Measurements from ENCODE around the gene TBL1Y.
"Not testable (repeated sequence)": the region's sequence is repeated elsewhere in the genome, so short reads cannot be mapped to it uniquely, and the experiment has no call there.

The TBL1Y gene

DNA sequence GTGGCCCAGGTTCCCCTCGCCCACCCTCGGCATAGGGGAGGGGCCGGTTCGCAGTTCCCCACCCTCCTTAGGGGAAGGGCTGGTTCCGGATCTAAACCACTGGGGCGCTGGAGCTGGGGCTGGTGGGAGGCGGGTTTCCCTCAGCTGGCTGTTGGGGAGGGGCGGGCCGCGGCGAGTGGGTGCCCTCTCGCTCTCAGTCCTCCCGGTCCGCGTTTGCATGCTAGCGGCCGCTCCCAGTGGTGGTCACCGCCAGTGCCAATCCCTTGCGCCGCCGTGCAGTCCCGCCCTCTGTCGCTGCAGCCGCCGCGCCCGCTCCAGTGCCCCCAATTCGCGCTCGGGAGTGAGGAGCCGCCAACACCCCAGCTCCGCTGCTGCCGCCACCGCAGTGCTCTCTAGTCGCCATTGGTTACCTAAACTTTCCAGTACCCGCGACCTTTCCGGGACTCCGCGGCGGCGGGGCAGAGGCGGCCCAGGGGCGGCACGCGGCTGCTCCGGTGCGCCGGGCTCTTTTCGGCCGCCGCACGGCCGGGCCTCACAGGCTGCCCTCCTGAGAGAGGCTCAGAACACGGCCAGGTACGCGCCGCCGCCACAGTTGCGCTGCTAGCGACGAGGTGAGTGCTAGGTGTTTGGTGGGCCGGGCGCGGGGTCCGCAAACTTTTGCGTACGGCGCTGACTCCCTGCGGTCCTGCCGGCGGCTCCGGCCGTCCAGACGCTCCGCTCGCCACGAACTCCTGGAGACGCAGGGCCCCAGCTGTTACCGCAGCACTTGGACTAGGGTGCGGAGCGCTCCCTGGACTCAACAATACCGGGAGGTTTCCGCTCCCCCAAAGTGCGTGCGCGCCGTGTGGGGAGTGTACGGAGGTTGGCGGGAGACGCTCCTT lies at the start of gene TBL1Y:
TSS of gene TBL1Y (plus strand) at position 326 of the 881 bp plus-strand sequence. CDS start 114,388 bp downstream, outside the sequence.
- DNase-seq (ENCODE audit: low spot score), result no peak

DNA sequence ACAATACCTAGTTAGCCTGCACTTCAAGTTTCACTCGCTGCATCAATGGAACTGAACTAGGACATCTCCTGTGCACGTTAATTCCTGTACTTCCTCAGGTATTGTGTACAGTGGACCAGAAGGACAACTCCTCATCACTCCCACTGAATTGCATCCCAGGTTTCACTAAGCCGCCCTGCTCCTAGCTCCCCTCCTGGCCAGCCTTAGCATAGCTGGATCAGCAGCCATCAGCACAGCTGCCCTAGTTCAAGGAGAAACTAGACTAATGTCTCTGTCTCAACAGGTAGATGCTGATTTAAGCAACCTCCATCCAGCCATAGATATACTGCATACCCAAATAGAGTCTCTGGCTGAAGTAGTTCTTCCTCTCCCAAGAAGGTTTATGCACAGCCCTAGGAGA lies 16.0 kb upstream of the TBL1Y start:
- DNase-seq (ENCODE audit: low spot score), result no peak

DNA sequence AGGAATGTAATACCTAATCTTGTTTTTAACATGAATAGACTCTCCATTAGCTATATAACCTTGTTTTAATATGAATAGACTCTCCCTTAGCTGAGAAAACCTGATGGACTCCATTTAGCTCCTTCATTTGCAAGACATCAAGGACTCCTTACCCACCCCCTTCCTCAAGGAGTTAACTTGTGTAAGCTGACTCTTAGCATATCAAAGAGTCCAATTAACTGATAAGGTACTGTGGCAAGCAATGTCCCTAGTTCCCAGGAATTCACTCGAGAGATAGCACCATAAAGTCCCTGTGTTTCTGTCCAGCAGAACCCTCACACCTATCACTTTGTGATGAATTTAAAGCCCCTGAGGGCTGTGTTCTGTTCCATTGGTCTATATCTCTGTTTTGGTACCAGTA lies 15.3 kb upstream of the TBL1Y start:
- no peak for DNase-seq (ENCODE audit: low spot score)

DNA sequence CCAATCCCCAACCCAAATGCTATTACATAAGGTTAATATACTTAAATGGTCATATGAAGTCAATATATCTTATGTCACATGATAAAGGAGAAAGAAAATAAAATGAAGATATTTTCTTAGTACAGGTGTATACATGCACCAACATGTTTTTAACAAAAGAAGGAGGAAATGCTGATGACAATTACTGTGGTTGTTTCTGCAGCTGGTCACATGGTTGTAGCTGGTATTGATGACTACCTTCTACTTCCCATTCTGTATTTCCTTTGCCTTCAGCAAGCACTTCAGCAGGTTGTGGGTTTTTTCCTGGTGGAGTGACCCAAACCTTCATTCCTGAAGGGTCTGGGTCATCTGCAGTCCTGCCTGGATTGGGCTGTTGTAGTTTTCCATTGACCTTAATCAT lies 8.4 kb upstream of the TBL1Y start:
- not testable (repeated sequence) for DNase-seq (ENCODE audit: low spot score)

DNA sequence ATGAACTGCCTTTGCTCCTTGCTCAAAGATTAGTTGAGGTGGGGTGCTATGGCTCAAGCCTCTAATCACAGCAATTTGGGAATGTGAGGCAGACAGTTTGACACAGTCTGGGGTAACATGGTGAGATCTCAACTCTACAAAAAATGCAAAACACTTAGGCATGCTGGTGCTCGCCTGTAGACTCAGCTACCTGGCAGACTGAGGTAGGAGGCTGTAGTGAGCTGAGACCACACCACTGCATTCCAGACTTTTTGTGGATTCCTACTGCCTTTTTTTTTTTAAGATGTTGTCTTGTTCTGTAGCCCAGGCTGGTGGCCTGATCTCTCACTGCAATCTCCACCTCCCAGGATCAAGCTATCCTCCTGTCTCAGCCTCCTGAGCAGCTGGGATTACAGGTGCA lies 2.9 kb upstream of the TBL1Y start:
- no peak for DNase-seq (ENCODE audit: low spot score)

DNA sequence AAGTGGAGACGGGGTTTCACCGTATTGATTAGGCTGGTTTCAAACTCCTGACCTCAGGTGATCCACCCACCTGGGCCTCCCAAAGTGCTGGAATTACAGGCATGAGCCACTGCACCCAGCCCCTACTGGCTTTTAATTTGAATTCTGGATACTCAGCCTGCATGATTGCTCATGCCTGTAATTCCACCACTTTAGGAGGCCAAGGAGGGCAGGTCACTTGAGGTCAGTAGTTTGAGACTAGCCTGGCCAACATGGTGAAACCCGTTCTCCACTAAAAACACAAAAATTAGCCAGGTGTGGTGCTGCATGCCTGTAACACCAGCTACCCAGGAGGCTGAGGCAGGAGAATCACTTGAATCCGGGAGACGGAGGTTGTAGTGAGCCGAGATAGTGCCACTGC lies 2.5 kb upstream of the TBL1Y start:
- not testable (repeated sequence) for DNase-seq (ENCODE audit: low spot score)

DNA sequence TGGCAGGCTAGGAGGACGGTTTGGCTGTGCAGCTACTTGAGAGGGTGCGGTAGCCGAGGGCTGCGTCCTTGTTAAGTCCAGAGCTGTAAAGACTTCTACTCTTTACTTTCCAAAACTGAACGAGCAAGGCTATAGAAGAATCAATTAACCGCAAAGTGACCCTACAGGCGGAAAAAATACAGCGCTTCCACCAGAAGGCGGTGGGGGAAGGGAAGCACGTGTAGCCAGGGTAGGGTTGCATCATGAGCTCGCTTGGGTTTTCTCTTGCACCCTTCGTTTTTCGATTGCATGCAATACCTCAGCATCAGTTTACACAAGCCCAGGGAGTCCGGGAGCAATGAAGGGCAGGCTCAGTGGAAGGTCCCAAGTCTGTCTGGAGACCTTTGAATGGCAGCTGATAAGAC lies 1.4 kb upstream of the TBL1Y start:
- no peak for DNase-seq (ENCODE audit: low spot score)

DNA sequence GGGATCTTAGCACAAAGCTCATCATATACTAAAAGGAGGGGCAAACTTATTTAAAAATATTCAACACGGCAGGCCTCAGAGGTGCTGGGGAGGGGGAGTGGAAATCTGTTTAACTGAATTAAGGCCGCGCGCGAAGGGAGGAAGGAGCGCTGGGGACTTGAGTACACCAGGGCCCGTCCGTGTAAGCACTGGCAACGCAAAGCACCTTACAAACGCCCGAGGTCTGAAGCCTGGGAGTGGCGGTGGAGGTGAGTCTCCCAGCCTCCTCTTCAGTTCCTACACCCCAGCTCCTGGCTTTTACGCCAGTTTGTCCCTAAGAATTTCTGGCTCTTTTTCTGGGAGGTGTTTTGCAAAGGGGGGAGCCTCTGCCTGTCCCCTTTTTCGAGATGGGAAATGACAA lies 641 bp upstream of the TBL1Y start:
- DNase-seq (ENCODE audit: low spot score), result no peak

DNA sequence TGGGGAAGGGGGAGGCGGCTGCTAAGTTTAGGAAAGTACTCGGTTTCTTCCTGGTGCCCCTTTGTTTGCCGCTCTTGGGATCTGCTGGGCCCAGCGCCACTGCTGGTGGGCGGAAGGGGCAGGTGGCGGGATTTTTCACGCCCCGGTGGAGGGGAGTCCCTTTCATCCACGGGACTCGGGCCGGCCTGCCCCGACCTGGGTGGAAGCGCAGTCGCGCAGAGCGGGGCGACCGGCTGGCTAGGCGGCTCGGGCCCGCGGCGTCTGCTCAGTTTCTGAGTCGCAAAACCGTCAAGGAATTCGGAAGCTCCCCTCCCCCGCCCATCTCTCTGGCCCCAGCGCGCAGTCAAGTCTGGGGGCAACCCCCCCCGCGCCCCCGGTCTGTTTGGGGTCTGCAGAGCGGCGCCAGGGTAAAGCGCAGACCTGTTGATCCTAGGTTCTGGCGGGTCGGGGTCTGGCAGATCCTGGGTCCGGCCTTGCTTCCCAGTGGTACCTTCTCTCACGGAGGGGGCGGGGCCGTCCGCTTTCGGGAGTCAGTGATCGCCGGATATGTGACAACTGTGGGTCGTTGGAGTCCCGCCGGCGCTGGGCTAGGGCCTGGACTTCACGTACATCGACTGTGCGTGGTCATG lies 870 bp downstream of the TBL1Y start, which contains the start of gene AMELY:
TSS of gene AMELY (minus strand) at position 500 of the 629 bp plus-strand sequence. CDS start 39,144 bp downstream, outside the sequence.
- DNase-seq (ENCODE audit: low spot score), result no peak

DNA sequence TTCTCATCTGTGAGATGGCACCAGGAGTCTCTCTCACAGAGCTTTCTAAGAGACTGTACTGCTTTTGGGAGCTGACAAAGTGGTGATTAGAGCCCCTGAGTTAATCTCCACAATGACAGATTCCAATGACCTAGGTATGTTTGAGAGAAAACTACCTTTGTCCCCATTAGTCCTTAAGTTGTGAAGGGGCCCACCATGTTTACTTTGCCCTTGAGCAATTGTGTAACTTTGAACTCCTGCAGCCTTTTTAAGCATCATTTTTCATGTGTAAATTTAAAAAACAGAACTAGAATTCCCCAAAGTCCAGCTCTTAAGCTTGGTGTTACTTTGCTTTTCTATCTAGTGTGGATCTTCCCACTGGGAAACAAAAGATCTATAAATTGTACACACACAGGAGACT lies 2.9 kb downstream of the TBL1Y start:
- DNase-seq (ENCODE audit: low spot score), result no peak

DNA sequence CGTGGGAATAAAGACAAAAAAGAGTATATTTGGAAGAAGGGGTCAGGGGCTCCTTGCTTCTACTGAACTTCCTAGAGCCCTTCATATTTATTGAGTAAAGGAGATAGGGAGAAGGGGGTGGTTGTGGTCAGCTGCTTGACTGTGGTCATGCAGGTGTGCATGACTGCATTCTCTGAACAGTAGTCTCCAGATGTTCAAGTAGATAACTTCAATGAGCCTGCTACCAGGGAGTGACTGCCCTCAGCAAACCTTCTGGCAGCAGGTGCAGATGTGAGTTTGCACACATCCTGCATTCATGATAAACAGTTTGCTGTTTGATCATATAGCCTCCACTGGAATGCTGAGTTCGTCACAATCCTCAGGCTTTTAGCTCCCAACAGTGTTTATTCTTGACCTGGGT lies 10.6 kb downstream of the TBL1Y start:
- no peak for DNase-seq (ENCODE audit: low spot score)

DNA sequence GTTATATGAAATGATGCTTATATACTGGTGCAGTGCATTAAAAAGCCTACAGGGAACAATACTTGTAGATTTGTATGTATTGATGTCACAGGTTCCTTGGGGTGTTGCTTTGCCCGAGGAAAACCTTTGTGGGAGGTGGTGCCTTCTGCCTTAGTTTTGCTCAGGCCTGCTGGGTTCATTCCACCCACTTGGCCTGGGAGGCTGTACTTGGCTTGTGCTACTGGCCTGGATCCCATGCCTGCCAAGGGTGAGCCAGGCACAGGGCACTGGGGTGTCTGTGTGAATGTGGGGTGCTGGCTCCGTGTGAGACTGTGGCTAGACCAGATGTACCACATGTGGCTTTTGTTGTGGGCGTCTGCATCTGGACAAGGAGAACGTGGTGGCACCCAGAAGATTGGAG lies 17.8 kb downstream of the TBL1Y start:
- no peak for DNase-seq (ENCODE audit: low spot score)

DNA sequence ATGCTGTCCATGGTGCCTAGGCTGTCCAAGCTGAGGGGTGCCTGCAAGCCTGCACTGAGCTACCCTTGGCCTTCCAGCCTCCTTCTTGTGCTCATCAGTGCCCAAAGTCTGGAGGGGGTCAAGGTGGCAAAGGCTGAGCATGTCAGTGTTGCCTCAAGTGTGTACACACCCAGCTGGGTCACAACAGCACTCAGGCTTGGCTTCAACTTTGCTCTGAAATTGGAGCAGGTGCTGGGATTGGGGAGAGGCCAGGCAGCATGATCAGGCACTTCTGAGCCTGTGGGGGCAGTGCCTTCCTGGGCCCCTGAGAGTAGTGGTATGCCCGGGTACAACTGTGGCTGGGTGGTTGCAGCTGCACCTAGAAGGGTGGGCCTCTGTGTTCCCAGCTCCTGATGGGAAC lies 18.7 kb downstream of the TBL1Y start:
- no peak for DNase-seq (ENCODE audit: low spot score)

DNA sequence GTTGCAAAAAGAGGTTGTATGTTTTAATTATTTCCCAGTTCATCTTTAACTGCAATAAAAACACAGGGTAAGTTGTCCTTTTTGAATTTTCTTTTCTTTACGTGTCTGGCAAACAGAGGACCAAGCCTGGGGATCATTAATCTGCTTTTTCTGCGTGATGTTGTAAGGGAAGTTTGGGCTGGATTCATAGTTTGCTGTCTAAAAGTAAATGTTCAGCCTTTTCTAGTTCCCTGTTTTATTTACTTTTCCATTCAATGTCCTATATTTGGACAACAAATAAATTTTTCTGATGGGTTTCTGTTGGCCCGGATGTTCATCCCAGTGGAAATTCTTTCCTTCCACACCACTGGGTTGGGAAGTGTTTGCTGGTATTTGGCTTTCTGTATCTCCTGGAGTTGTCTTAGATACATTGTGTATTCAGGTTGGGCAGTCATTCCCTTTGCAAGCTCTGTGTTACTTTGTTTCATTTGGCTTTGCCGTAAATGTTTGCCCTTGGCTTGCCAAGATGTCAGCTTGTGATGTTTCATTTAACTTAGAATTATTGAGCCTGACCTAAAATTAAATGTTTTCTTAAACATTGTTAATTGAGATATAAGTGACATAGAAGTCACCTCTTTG lies 21.4 kb downstream of the TBL1Y start:
- no peak for DNase-seq (ENCODE audit: low spot score)

DNA sequence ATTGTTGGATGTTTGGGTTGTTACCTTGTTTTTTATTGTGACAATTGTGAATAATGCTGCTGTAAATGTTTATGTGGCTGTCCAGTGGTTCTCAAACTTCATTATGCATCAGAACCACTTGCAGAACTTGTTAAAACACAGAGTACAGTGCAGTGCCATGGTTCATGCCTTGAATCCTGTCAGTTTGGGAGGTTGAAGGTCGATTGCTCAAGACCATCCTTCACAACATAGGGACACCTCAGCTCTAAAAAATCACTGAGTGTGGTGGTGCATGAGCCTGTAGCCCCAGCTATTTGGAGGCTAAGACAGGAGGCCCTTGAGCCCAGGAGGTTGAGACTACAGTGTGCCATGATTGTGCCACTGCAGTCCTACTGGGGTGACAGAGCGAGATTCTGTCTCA lies 25.0 kb downstream of the TBL1Y start:
- no peak for DNase-seq (ENCODE audit: low spot score)

DNA sequence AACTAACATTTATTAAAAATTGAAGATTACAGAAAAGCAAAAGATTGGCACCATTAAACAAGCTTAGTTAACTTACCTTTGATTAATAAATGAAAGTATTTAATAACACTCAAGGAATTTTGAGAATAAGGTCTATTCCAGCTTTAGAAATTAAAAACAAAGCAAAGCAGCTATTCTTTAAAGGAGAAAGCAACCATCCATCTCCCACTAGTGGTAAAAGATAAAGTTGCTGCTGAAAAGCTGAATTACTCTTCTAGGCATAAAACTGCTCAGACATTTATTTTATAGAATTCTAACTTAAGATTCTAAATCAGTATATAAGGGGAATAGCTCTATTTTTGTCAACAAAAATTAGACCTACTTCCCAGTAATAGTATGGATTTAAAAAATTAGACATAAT lies 37.2 kb downstream of the TBL1Y start:
- DNase-seq (ENCODE audit: low spot score), result no peak

DNA sequence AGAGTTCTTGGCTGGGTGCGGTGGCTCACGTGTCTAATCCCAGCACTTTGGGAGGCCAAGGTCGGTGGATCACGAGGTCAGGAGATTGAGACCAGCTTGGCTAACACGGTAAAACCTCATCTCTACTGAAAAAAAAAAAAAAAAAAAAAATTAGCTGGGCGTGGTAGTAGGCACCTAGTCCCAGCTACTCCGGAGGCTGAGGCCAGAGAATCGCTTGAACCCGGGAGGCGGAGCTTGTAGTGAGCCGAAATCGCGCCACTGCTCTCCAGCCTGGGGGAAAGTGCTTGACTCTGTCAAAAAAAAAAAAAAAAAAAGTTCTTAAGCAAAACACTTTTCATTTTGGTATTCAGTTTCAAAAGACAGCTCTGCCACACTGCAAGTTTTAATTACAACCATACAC lies 37.9 kb downstream of the TBL1Y start:
- DNase-seq (ENCODE audit: low spot score), result no peak

DNA sequence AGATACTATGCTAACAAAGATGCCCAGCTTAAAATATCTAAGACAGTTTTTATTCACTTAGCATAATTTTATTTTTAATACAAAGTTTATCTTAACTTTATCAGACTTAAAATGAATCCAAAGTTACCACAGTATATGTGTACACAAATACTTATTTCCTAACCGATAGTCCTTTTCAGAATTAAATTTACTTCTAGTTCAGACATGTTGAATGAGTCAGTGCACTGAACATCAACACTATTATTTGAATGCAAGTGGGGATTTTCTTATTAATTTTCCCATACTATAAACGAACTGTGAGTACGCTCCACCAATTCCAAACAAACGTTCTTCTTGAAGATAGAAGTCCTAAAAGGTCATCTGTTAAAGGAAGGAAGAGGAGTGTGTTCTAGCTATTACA lies 39.5 kb downstream of the TBL1Y start:
- DNase-seq (ENCODE audit: low spot score), result no peak

DNA sequence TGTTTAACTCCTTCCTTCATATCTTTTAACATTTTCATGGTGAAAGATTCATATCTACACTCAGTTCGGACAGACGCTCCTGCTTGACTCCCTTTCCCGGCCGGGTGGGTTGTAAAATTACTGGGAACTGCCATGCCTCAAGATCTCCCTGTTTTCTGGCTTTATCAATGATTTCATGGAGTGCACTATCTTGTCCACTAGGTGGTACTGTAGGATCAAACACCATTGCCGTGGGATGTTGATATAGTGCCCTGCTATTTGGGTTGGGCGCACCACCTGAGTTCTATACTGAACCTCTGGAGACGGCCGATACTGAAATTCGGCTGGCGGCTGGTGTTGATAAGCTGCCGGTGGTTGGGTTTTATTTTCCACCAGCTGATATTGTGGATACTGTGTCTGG lies 54.2 kb downstream of the TBL1Y start:
- DNase-seq (ENCODE audit: low spot score), result peak; percentile 48

DNA sequence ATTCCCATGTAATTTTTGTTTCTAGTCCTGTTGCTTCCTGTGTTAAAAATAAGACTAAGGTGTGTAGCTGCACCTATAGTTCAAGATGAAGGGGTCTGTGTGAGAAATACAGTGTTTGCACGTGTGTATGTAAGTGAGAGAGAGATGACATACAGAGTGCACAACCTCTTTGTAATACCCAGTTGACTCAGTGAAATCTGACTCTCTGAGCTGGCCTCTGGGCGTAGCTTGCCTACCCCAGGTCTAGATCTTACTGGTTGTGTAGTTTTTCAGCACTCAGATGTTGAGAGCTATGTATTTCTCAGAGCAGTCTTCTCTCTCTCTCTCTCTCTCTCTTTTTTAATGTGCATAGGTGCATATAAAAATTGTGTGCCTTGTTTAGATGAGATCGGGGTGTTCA lies 56.0 kb downstream of the TBL1Y start:
- DNase-seq (ENCODE audit: low spot score), result no peak

DNA sequence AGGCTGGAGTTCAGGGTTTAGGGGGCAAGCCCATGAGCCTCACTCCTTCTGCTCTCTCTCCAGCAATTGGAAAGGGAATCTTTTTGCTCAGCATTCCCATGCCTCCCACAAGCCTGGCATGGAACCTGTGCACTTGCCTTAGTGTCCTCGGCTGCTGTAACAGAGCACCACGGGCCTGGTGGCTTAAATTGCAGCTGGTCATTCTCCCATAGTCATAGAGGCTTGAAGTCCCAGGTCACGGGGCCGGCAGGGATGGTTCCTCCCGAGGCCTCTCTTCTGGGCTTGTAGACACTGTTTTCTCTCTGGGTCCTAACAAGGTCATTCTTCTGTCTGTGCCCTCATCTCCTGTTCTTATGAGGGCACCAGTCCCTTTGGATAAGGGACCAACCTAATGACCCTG lies 57.2 kb downstream of the TBL1Y start:
- DNase-seq (ENCODE audit: low spot score), result no peak

DNA sequence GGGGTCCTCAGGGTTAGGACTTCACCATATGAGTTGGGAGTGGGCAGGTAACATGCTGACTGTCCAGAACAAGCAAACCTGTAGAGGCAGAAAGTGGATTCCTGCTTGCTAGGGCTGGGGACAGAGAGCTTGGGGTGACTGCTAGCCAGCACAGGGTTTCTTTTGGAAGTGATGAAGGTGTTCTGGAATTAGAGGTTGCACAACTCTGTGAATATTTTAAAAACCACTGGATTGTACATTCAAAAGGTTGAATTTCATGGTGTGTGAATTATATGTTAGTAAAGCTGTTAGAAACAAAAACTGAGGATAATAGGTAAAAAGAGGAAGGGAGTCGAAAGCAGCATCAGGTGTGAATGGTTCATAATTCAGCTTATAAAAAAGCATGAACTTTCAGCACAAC lies 57.7 kb downstream of the TBL1Y start:
- DNase-seq (ENCODE audit: low spot score), result no peak

DNA sequence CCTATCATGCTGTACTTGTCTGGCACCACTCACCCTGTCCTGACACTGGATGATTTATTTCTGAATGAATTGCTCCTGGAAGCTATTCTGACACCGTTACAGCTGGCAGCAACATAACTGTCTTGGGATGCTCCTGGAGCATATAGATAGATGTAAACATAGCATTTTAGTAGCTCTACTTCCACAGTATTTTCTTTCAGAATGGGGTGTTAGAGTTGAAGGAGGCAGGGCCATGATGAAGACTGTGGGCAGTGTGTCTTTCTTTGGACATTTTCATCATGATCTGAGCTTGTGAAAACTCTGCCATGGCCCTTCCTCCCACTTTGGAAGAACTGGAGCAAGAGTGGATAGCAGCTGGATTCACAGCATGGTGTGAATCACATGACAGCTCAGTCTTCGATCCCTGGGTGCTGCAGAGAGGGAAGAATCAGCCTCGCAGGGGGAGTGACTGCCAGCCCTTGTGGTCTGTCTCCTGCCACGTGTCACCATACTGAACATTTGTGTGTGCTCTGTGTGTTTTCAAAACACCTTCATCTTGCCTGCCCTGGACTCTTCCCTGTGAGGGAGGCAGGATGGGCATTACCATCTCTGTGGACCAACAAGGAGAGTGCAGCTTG lies 61.9 kb downstream of the TBL1Y start:
- no peak for DNase-seq (ENCODE audit: low spot score)
